Omental fat pad (tissue), 4 donors: ENCODE data around the gene POLR3H. TPM values are rescaled to one million over a fixed set of nuclear protein-coding genes. Genes with fewer than 3 reads are reported as not detected.

Source experiments
- ATAC-seq: fragments of 150-250 bp; one replicate; pipeline ENCODE4 v1.9.1; 2016; ENCODE audit warnings: mild to moderate bottlenecking, moderate library complexity; ENCODE audit not compliant: low FRiP score
- DNase-seq: peaks from one replicate; pipeline ENCODE4 v3.0.0-alpha.2; 2019; ENCODE audit warnings: low spot score
- CTCF ChIP-seq, 3 donors: fragments of 450-650 bp; IDR thresholded peaks; one replicate each; pipeline ENCODE4 v1.5.1; 2016 to 2017; ENCODE audit warnings: antibody characterized with exemption in 3 of 3, mild to moderate bottlenecking in 3 of 3, moderate library complexity in 2 of 3
- total RNA-seq, 4 donors: library from RNA; depleted of rRNA; stranded (reverse); fragments of >200 nt; gene quantifications; one replicate each; pipeline ENCODE4 v1.1.0, GENCODE V29; 2016

Gene POLR3H
- total RNA-seq, 4 donors from 2014 or later, result 17.0 to 37.7 (median 22.3) TPM

GRCh38 chr22:41535244-41535643 is 9.0 kb downstream of the POLR3H start:
- TF ChIP-seq CTCF (IDR thresholded peaks at IDR 0.05), result no peak
- ATAC-seq, result no peak
- no peak for DNase-seq

- TF ChIP-seq CTCF (IDR thresholded peaks at IDR 0.05), result no peak
- no peak for ATAC-seq
Measured at GRCh38 chr22:41534219-41534618, 10.1 kb downstream of the POLR3H start.

GRCh38 chr22:41532908-41533825 is 11.1 kb downstream of the POLR3H start:
- peak; percentile 41 for ATAC-seq
- TF ChIP-seq CTCF (IDR thresholded peaks at IDR 0.05), result peak in 1 of 3 donors; percentile 61
- peak; percentile 60 for DNase-seq

More at GRCh38 chr22:41534219-41534618, 10.1 kb downstream of the POLR3H start:
- no peak for DNase-seq

- DNase-seq, result no peak
- TF ChIP-seq CTCF (IDR thresholded peaks at IDR 0.05), result no peak
- no peak for ATAC-seq
Measured at GRCh38 chr22:41531715-41532477, 12.4 kb downstream of the POLR3H start.

- DNase-seq (no peak), ATAC-seq (no peak)
- no peak for TF ChIP-seq CTCF (IDR thresholded peaks at IDR 0.05)
Measured at GRCh38 chr22:41530890-41531714, 13.2 kb downstream of the POLR3H start.

- no peak for ATAC-seq
- no peak for TF ChIP-seq CTCF (IDR thresholded peaks at IDR 0.05)
- no peak for DNase-seq
Measured at GRCh38 chr22:41528938-41529561, 15.2 kb downstream of the POLR3H start.
